Fibroblast of lung (primary cell): ENCODE data around the gene EMC6.

ENCODE experiments used
- EZH2 ChIP-seq: IDR thresholded peaks from 2 replicates; pipeline ENCODE4 v1.5.1; 2012; ENCODE audit warnings: low read length, control low read depth, mild to moderate bottlenecking; ENCODE audit errors: missing control alignments
- TF ChIP-seq, protein P1 (sequence below), 2 donors: IDR thresholded peaks in 1 of 2; conservative IDR thresholded peaks in 1 of 2; 1 replicate in 1 of 2; 2 replicates in 1 of 2; pipeline ENCODE4 v1.5.1; 2011 to 2012; ENCODE audit warnings: low read length in 2 of 2, control low read depth in 1 of 2, inconsistent platforms in 1 of 2, low read depth in 1 of 2, mild to moderate bottlenecking in 1 of 2

DNA sequence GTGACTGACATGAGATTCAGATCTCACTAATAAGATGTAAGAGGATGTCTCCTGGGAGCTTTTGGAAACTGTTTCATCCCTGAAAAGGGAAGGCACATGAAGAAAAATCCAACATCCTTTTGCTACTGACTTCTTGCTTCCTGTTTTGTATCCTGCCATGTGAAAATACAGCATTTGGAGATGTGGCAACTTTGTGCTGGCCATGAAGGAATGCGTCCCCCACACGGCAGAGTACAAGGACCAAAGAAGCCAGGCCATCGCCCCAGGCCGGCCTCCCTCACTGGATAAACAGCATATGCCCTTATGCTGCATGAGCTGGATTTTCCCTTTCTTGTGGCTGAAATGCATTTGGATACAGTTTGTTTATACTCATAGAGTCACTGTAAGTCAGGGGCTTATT is 49.6 kb downstream of the EMC6 start:
- TF ChIP-seq, protein P1, sequence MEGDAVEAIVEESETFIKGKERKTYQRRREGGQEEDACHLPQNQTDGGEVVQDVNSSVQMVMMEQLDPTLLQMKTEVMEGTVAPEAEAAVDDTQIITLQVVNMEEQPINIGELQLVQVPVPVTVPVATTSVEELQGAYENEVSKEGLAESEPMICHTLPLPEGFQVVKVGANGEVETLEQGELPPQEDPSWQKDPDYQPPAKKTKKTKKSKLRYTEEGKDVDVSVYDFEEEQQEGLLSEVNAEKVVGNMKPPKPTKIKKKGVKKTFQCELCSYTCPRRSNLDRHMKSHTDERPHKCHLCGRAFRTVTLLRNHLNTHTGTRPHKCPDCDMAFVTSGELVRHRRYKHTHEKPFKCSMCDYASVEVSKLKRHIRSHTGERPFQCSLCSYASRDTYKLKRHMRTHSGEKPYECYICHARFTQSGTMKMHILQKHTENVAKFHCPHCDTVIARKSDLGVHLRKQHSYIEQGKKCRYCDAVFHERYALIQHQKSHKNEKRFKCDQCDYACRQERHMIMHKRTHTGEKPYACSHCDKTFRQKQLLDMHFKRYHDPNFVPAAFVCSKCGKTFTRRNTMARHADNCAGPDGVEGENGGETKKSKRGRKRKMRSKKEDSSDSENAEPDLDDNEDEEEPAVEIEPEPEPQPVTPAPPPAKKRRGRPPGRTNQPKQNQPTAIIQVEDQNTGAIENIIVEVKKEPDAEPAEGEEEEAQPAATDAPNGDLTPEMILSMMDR (conservative IDR thresholded peaks at IDR 0.05 in 1 of 2, IDR thresholded peaks at IDR 0.05 in 1 of 2; ENCODE audit: low read depth in 1 of 2, low read length in 2 of 2): no peak
- no peak for TF ChIP-seq EZH2
